Measurements from ENCODE around the gene PID1. TPM values are rescaled to one million over a fixed set of nuclear protein-coding genes. Genes with fewer than 3 reads are reported as not detected.

The PID1 gene
- total RNA-seq, 1 donor from 2014 or later: 1.4 TPM

GRCh38 chr2:229178706-229179105, 92.4 kb downstream of the PID1 start:
- Histone ChIP-seq H3K79me2 (ENCODE audit: low read depth) (no peaks in the 10 kb centered on the region), H2AFZ (replicated peaks) (no peak overlapping the region), H3K4me2 (no peak overlapping the region), H4K20me1 (ENCODE audit: low read depth) (no peaks in the 10 kb centered on the region), H3K4me1 (no peaks in the 10 kb centered on the region), H3K4me3 (no peak overlapping the region), H3K9ac (no peak overlapping the region), H3K27me3 (no peaks in the 10 kb centered on the region), H3K36me3 (no peaks in the 10 kb centered on the region), H3K9me3 (ENCODE audit: low read depth) (no peaks in the 10 kb centered on the region), H3K27ac (no peak overlapping the region), H3F3A (ENCODE audit: low read depth) (no peaks in the 10 kb centered on the region)
- TF ChIP-seq EZH2phosphoT487 (IDR thresholded peaks at IDR 0.05): no peak
- Mint-ChIP-seq H3K4me3 (no peak overlapping the region), H3K9me3 (no peaks in the 10 kb centered on the region), H3K27me3 (ENCODE audit: insufficient read depth, low read depth) (peaks cover 4% of the 10 kb centered on the region), H3K27ac (no peak overlapping the region), H3K4me1 (no peaks in the 10 kb centered on the region), H3K36me3 (no peaks in the 10 kb centered on the region)
- no peak for DNase-seq (ENCODE audit: low spot score)

DNA sequence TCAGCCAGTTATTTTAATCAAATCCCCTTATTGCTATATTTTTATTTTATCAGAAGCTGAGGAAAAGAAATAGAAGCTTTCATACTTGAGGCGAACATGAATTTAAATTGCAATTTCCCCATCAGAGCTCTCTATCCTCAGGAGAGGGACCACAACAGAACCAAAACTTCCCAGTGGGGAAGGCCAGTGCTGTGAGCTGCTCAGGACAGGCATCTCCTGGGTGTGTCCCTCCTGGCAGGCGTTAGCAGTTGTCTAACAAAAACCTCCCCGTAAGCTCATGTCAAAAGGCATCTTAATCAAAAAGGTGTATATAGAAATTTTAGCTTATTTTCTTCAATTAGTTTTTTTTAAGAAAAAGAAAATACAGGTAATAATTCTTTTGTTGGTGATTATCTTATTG, 93.0 kb downstream of the PID1 start:
- no peaks in the 10 kb centered on the region for H3F3A ChIP-seq (ENCODE audit: low read depth)
- Mint-ChIP-seq H3K9me3 (no peaks in the 10 kb centered on the region), H3K27ac (no peak overlapping the region), H3K4me1 (no peaks in the 10 kb centered on the region), H3K27me3 (ENCODE audit: insufficient read depth, low read depth) (peaks cover 4% of the 10 kb centered on the region), H3K4me3 (no peak overlapping the region), H3K36me3 (no peaks in the 10 kb centered on the region)
- no peaks in the 10 kb centered on the region for H3K36me3 ChIP-seq
- no peak overlapping the region for H3K27ac ChIP-seq
- no peak overlapping the region for H3K4me3 ChIP-seq
- no peaks in the 10 kb centered on the region for H3K4me1 ChIP-seq
- no peak for TF ChIP-seq CTCF (IDR thresholded peaks at IDR 0.05)
- no peak for TF ChIP-seq EZH2 (IDR thresholded peaks at IDR 0.05)
- TF ChIP-seq EZH2phosphoT487 (IDR thresholded peaks at IDR 0.05): no peak
- H3K9me3 ChIP-seq (ENCODE audit: low read depth): no peaks in the 10 kb centered on the region
- H3K4me2 ChIP-seq: no peak overlapping the region
- H3K27me3 ChIP-seq: no peaks in the 10 kb centered on the region
- no peak overlapping the region for H2AFZ ChIP-seq (replicated peaks)
- no peaks in the 10 kb centered on the region for H4K20me1 ChIP-seq (ENCODE audit: low read depth)
- no peak for DNase-seq (ENCODE audit: low spot score)
- no peaks in the 10 kb centered on the region for H3K79me2 ChIP-seq (ENCODE audit: low read depth)
- no peak overlapping the region for H3K9ac ChIP-seq

GRCh38 chr2:229176136-229176535, 95.0 kb downstream of the PID1 start:
- TF ChIP-seq EZH2phosphoT487 (IDR thresholded peaks at IDR 0.05): no peak
- TF ChIP-seq CTCF (IDR thresholded peaks at IDR 0.05): no peak
- no peak for TF ChIP-seq EZH2 (IDR thresholded peaks at IDR 0.05)
- no peak overlapping the region for H3K4me2 ChIP-seq
- no peaks in the 10 kb centered on the region for H3K4me1 Mint-ChIP-seq
- H3K79me2 ChIP-seq (ENCODE audit: low read depth): no peaks in the 10 kb centered on the region
- no peak for DNase-seq (ENCODE audit: low spot score)
- no peaks in the 10 kb centered on the region for H3K4me1 ChIP-seq
- H3K27me3 ChIP-seq: no peaks in the 10 kb centered on the region
- no peak overlapping the region for H3K4me3 ChIP-seq
- H3K4me3 Mint-ChIP-seq: no peak overlapping the region
- H3K9ac ChIP-seq: no peak overlapping the region
- H3K9me3 Mint-ChIP-seq: no peaks in the 10 kb centered on the region
- no peaks in the 10 kb centered on the region for H3K9me3 ChIP-seq (ENCODE audit: low read depth)
- no peaks in the 10 kb centered on the region for H3F3A ChIP-seq (ENCODE audit: low read depth)
- H3K27ac Mint-ChIP-seq: no peak overlapping the region
- H3K27ac ChIP-seq: no peak overlapping the region
- no peaks in the 10 kb centered on the region for H3K36me3 ChIP-seq
- H2AFZ ChIP-seq (replicated peaks): no peak overlapping the region
- no peaks in the 10 kb centered on the region for H4K20me1 ChIP-seq (ENCODE audit: low read depth)
- peaks cover 5% of the 10 kb centered on the region for H3K27me3 Mint-ChIP-seq (ENCODE audit: insufficient read depth, low read depth)
- H3K36me3 Mint-ChIP-seq: no peaks in the 10 kb centered on the region

- H3F3A ChIP-seq (ENCODE audit: low read depth): no peaks in the 10 kb centered on the region
- H3K9ac ChIP-seq: no peak overlapping the region
- H3K4me1 ChIP-seq: no peaks in the 10 kb centered on the region
- H3K79me2 ChIP-seq (ENCODE audit: low read depth): no peaks in the 10 kb centered on the region
- H3K4me3 ChIP-seq: no peak overlapping the region
- H3K36me3 ChIP-seq: no peaks in the 10 kb centered on the region
- DNase-seq (ENCODE audit: low spot score): no peak
- no peaks in the 10 kb centered on the region for H3K4me1 Mint-ChIP-seq
- no peak overlapping the region for H3K27ac Mint-ChIP-seq
- no peak overlapping the region for H3K4me2 ChIP-seq
- no peaks in the 10 kb centered on the region for H4K20me1 ChIP-seq (ENCODE audit: low read depth)
- H3K9me3 ChIP-seq (ENCODE audit: low read depth): no peaks in the 10 kb centered on the region
- no peak overlapping the region for H3K27ac ChIP-seq
- H2AFZ ChIP-seq (replicated peaks): no peak overlapping the region
- H3K27me3 ChIP-seq: no peaks in the 10 kb centered on the region
- TF ChIP-seq CTCF (IDR thresholded peaks at IDR 0.05) (no peak), EZH2 (IDR thresholded peaks at IDR 0.05) (no peak), EZH2phosphoT487 (IDR thresholded peaks at IDR 0.05) (no peak)
- no peaks in the 10 kb centered on the region for H3K36me3 Mint-ChIP-seq
- H3K4me3 Mint-ChIP-seq: no peak overlapping the region
- no peaks in the 10 kb centered on the region for H3K9me3 Mint-ChIP-seq
- peaks cover 5% of the 10 kb centered on the region for H3K27me3 Mint-ChIP-seq (ENCODE audit: insufficient read depth, low read depth)
Observed at GRCh38 chr2:229175497-229175863, 95.6 kb downstream of the PID1 start.

All from neural progenitor cell (in vitro differentiated cells).